ENCODE results near the gene GRB14. TPM values are rescaled to one million over a fixed set of nuclear protein-coding genes. Genes with fewer than 3 reads are reported as not detected.
A peak's percentile ranks its signal among the peaks of the same experiment; 100 is the strongest.

The GRB14 gene
- total RNA-seq, 2 donors from 2014 or later, result 1.7 to 2.0 TPM

DNA sequence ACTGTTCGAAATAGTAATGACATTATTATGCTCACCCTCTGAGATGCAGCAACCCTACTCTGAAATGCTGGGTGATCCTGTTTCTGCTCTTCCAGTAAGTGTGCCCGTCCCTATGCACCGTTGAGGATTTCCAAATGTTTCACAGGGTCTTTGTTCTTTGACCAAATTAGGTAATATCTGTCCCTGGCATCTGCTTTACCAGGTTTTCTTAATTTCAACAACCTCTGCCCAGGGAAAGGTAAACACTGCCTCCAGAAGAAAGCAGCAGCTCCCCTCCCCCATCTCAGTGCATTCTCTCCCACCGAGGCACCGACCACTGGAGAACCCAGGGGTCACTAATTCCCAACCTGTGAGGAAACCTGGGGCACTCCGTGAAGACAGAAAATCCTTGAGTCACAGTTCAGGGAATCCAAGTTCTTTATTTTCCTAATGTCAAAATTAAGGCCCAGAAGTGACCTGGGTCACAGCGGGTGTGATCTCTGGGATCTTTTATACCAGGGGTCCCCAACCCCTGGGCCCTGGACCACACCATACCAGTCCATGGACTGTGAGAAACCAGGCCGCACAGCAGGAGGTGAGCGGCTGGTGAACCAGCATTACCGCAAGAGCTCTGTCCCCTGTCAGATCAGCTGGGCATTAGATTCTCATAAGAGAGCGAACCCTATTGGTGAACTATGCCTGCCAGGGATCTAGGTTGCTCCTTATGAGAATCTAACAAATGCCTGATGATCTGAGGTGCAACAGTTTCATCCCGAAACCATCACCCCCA is 1.2 kb upstream of the GRB14 start:
- TF ChIP-seq, protein P1, sequence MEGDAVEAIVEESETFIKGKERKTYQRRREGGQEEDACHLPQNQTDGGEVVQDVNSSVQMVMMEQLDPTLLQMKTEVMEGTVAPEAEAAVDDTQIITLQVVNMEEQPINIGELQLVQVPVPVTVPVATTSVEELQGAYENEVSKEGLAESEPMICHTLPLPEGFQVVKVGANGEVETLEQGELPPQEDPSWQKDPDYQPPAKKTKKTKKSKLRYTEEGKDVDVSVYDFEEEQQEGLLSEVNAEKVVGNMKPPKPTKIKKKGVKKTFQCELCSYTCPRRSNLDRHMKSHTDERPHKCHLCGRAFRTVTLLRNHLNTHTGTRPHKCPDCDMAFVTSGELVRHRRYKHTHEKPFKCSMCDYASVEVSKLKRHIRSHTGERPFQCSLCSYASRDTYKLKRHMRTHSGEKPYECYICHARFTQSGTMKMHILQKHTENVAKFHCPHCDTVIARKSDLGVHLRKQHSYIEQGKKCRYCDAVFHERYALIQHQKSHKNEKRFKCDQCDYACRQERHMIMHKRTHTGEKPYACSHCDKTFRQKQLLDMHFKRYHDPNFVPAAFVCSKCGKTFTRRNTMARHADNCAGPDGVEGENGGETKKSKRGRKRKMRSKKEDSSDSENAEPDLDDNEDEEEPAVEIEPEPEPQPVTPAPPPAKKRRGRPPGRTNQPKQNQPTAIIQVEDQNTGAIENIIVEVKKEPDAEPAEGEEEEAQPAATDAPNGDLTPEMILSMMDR (IDR thresholded peaks at IDR 0.05), result no peak
- Histone ChIP-seq H3K9ac (ENCODE audit: low read depth in 2 of 2, low read length in 2 of 2) (no peak overlapping the region), H3K4me3 (no peak overlapping the region), H3K36me3 (no peaks in the 10 kb centered on the region), H3K27ac (no peak overlapping the region), H3K4me1 (no peaks in the 10 kb centered on the region), H3K9me3 (no peaks in the 10 kb centered on the region), H3K27me3 (no peaks in the 10 kb centered on the region)
- intact Hi-C loops (cut with DNase I), result no loop called here
- no peak for DNase-seq

DNA sequence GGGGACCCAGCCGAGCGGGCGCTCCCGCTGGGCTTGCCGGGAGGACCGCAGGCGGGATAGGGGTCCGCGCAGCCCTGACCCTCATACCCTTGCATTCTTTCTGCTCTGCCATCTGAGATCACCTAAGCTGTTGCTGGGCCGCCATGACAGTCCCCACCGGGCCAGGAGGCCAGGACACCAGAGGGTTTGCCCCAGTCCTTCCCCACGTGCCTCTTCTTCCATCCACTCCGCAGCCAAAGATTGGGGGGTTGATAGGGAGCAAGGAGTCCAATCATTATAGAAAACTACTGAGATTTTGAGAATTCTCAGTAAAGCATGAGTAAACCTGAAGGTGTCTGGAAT is 453 bp upstream of the GRB14 start:
- DNase-seq, result no peak
- H3K9me3 ChIP-seq, result no peaks in the 10 kb centered on the region
- TF ChIP-seq, protein P1 (IDR thresholded peaks at IDR 0.05), result no peak
- peak overlapping the region in 1 of 2 donors; percentile 56 for H3K9ac ChIP-seq (ENCODE audit: low read depth in 2 of 2, low read length in 2 of 2)
- no peaks in the 10 kb centered on the region for H3K36me3 ChIP-seq
- no peaks in the 10 kb centered on the region for H3K4me1 ChIP-seq
- peak overlapping the region; percentile 54 for H3K4me3 ChIP-seq
- intact Hi-C loops (cut with DNase I), result no loop called here
- H3K27me3 ChIP-seq, result no peaks in the 10 kb centered on the region
- H3K27ac ChIP-seq, result no peak overlapping the region

DNA sequence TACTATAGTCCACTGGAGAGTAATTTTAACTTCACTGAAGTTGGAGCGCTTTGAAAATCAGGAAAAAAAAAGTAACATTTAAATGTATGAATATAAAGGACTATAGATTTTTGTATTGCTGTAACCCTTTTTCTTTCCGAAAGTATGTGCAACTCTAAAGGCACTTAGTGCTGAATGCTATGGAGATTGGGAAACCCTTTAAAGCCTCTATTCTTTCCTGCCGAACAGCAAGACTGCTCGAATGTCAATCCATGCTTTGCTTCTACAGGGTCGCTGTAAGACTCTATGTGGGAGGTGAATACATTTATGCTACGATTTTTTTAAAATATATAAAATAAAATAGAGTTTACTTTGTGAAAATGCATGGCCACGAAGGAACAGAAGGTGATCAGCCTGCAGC is 825 bp downstream of the GRB14 start:
- TF ChIP-seq, protein P1 (IDR thresholded peaks at IDR 0.05), result no peak
- no peak overlapping the region for H3K27ac ChIP-seq
- intact Hi-C loops (cut with DNase I), result no loop called here
- H3K9me3 ChIP-seq, result no peaks in the 10 kb centered on the region
- no peak overlapping the region for H3K9ac ChIP-seq (ENCODE audit: low read depth in 2 of 2, low read length in 2 of 2)
- H3K4me1 ChIP-seq, result no peaks in the 10 kb centered on the region
- DNase-seq, result no peak
- H3K4me3 ChIP-seq, result peak overlapping the region; percentile 54
- H3K36me3 ChIP-seq, result no peaks in the 10 kb centered on the region
- H3K27me3 ChIP-seq, result no peaks in the 10 kb centered on the region

DNA sequence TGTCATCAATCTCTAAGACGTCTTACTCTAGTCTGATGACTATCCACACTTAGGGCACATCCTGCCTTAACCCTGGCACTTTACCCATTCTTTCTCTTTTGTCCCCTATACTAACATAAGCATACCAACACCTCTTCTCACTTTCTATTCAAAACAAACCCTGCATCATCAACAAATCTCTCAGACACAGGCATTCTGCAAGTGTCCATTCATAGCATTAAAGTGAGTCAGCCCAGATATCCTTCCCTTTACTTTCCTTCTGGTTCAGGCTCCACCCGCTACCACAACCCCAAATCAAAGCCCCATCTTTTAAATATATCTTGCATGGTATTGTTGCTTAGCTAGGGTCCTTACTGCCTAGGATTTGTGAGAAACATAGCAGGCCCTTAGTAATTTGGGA is 3.8 kb downstream of the GRB14 start:
- Histone ChIP-seq H3K4me1 (no peaks in the 10 kb centered on the region), H3K27me3 (no peaks in the 10 kb centered on the region), H3K9ac (ENCODE audit: low read depth in 2 of 2, low read length in 2 of 2) (no peak overlapping the region), H3K27ac (no peak overlapping the region), H3K36me3 (no peaks in the 10 kb centered on the region), H3K9me3 (no peaks in the 10 kb centered on the region), H3K4me3 (no peak overlapping the region)
- DNase-seq, result no peak
- intact Hi-C loops (cut with DNase I), result no loop called here
- TF ChIP-seq, protein P1 (IDR thresholded peaks at IDR 0.05), result no peak

DNA sequence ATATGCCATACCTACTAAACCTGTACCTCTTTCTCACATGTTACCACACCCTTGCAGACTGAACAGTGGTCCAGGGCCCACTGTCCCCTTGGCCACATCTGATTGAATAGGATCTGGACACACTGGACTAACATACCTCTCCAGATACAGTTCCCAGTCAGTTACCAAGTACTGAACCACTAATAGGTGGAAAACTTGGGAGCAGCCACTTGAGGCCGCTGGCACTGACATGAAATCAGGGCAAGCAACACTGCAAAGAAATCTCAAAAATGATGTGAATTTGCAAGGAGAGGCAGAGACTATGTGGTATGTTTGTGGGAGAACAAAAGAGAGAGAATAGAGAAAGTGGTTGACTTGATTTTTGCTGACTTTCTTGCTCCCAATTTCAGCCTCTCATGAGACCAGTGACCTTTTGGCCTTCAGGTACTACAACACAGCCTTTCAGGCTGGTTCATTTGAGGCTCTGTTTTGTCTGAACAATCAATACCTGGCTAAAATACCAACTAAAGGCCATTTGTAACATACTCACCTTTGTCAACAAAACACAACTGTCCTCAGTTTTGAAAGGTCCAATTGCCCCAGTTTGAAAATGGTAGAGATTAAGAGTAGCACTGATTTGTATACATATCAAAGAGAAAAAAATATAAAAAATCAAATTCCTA is 7.8 kb downstream of the GRB14 start:
- DNase-seq, result no peak
- Histone ChIP-seq H3K27me3 (no peaks in the 10 kb centered on the region), H3K9me3 (no peaks in the 10 kb centered on the region), H3K36me3 (no peaks in the 10 kb centered on the region), H3K4me1 (no peaks in the 10 kb centered on the region), H3K27ac (no peak overlapping the region), H3K9ac (ENCODE audit: low read depth in 2 of 2, low read length in 2 of 2) (no peak overlapping the region), H3K4me3 (no peak overlapping the region)
- TF ChIP-seq, protein P1 (IDR thresholded peaks at IDR 0.05), result no peak
- intact Hi-C loops (cut with DNase I), result no loop called here

Measured in colonic mucosa (tissue), 4 donors.